Fibroblast of upper back skin (primary cell): ENCODE results near the gene RAD51B.
A peak's percentile ranks its signal among the peaks of the same experiment; 100 is the strongest.
"Not testable (repeated sequence)": the region's sequence is repeated elsewhere in the genome, so short reads cannot be mapped to it uniquely, and the experiment has no call there.

Source experiments
- DNase-seq: peaks from one replicate; pipeline ENCODE4 v3.0.0-alpha.2; 2013

Gene RAD51B

GRCh38 chr14:67951529-67952135 is 132.1 kb downstream of the RAD51B start:
- DNase-seq = peak; percentile 83

GRCh38 chr14:67952381-67952780 is 132.8 kb downstream of the RAD51B start:
- DNase-seq = no peak

GRCh38 chr14:67952786-67953185 is 133.2 kb downstream of the RAD51B start:
- DNase-seq = no peak

- DNase-seq = peak; percentile 63
These were observed 135.7 kb downstream of the RAD51B start for GRCh38 chr14:67955261-67955660.

GRCh38 chr14:67957946-67958345 is 138.4 kb downstream of the RAD51B start:
- DNase-seq = no peak

GRCh38 chr14:67961676-67962075 is 142.1 kb downstream of the RAD51B start:
- DNase-seq = no peak

- DNase-seq = no peak
These were observed 142.7 kb downstream of the RAD51B start for GRCh38 chr14:67962215-67962644.

GRCh38 chr14:67963545-67963944 is 144.0 kb downstream of the RAD51B start:
- DNase-seq = no peak

GRCh38 chr14:67963960-67964812 is 144.6 kb downstream of the RAD51B start:
- DNase-seq = peak; percentile 34

GRCh38 chr14:67965696-67966095 is 146.1 kb downstream of the RAD51B start:
- DNase-seq = no peak

GRCh38 chr14:67967206-67967605 is 147.6 kb downstream of the RAD51B start:
- no peak for DNase-seq

GRCh38 chr14:67967970-67968369 is 148.4 kb downstream of the RAD51B start:
- not testable (repeated sequence) for DNase-seq

GRCh38 chr14:67970923-67971322 is 151.3 kb downstream of the RAD51B start:
- DNase-seq = no peak

GRCh38 chr14:67971627-67972625 is 152.3 kb downstream of the RAD51B start:
- peak; percentile 53 for DNase-seq

- no peak for DNase-seq
These were observed 153.9 kb downstream of the RAD51B start for GRCh38 chr14:67973436-67973835.

- DNase-seq = no peak
These were observed 155.9 kb downstream of the RAD51B start for GRCh38 chr14:67975470-67975869.

GRCh38 chr14:67977434-67978034 is 158.0 kb downstream of the RAD51B start:
- DNase-seq = no peak

GRCh38 chr14:67978749-67979148 is 159.2 kb downstream of the RAD51B start:
- no peak for DNase-seq

GRCh38 chr14:67982711-67983608 is 163.4 kb downstream of the RAD51B start:
- peak; percentile 46 for DNase-seq

GRCh38 chr14:67984274-67984673 is 164.7 kb downstream of the RAD51B start:
- DNase-seq = no peak

GRCh38 chr14:67986131-67986841 is 166.7 kb downstream of the RAD51B start:
- DNase-seq = peak; percentile 87
